GM12892 (cell line): ENCODE data around the gene C2orf81.

Source experiments
- POLR2AphosphoS5 ChIP-seq: IDR thresholded peaks from 2 replicates; pipeline ENCODE4 v1.6.1; 2011; ENCODE audit warnings: low read depth, low read length, control low read depth
- TAF1 ChIP-seq: IDR thresholded peaks from 2 replicates; pipeline ENCODE4 v1.6.1; 2011; ENCODE audit warnings: low read depth, mild to moderate bottlenecking, control low read depth, low read length, borderline replicate concordance

DNA sequence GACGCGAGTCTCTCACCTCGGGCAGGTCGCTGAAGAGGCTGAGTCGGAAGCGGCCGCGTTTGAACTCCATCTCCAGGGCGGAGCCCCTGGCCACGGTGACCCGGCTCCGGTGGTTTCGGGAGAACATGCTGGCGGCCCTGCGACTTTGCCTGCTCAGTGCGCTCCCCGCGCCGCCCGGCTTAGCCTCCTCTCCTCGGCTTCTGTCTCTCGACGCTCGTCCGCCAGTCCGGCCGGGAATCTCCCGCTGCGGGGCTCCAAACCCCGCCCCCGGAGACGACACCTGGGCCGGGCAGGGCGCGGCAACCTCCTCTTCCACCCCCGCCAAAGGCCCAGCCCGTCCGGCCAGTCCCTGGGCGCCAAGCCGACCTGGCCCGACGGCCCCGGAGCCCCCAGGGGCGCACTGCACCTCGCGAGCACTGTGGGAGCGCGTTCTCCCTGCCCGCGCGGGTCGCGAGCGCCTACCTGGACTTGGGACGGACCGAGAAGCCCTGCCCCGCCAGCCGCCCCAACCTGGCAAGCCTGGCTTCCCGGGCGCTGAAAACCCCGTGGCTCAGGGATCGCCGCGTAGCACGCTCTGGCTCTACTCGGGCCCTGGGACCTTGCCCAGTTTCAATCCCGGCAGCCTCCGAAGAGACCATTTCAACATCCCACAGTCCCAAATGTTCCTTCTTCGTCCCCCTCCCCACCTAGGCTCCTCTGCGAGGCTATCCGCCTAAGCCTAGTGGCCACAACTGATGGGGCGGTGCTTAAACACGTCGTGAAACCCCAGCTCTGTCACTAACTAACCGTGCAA, 20.5 kb upstream of the C2orf81 start, which contains the start of gene RTKN:
- TF ChIP-seq POLR2AphosphoS5 (no peak), TAF1 (no peak)
